Pancreas (tissue), 10 donors: ENCODE data around the gene TRPM1. TPM values are rescaled to one million over a fixed set of nuclear protein-coding genes. Genes with fewer than 3 reads are reported as not detected.

Experiments used
- ATAC-seq, 4 donors: fragments of 200-7000 bp; cut with Tn5 transposase; one replicate each; pipeline versions ENCODE4 v1.8.0 to v1.9.1; 2020; ENCODE audit warnings: mild to moderate bottlenecking in 4 of 4, moderate library complexity in 4 of 4
- DNase-seq, 6 donors: peaks; one replicate each; pipeline ENCODE4 v3.0.0-alpha.2; 2020
- FAIRE-seq: peaks from 2 replicates; lab custom pipeline; 2012; peaks lifted over from hg19 to GRCh38; lab: Jason Lieb, UNC
- H3K27ac ChIP-seq, 4 donors: fragments of 200-600 bp; sonication (generic); 1 replicate in 3 of 4; 2 replicates in 1 of 4; pipeline versions ENCODE4 v1.5.0 to v1.8.0; 2020
- H3K27me3 ChIP-seq, 4 donors: fragments of 200-600 bp; one replicate each; pipeline ENCODE4 v1.8.0; 2021
- H3K36me3 ChIP-seq, 3 donors: fragments of 200-600 bp; sonication (generic) in 1 of 3; one replicate each; pipeline versions ENCODE4 v1.5.0 to v1.8.0; 2020 to 2021
- H3K4me1 ChIP-seq, 3 donors: fragments of 200-600 bp; one replicate each; pipeline ENCODE4 v1.8.0; 2021
- H3K4me3 ChIP-seq, 4 donors: fragments of 200-600 bp; sonication (generic) in 2 of 4; one replicate each; pipeline versions ENCODE4 v1.5.0 to v1.8.0; 2020 to 2021
- H3K9me3 ChIP-seq, 4 donors: fragments of 200-600 bp; one replicate each; pipeline ENCODE4 v1.8.0; 2021
- CTCF ChIP-seq, 4 donors: fragments of 200-600 bp; sonication (generic) in 3 of 4; IDR thresholded peaks; one replicate each; pipeline versions ENCODE4 v1.5.0 to v1.8.0; 2021; ENCODE audit warnings: antibody characterized with exemption in 4 of 4
- WGBS, 2 donors: extraction: QIAGEN DNeasy Blood & Tissue Kit; methylation state at CpG; one replicate each; pipeline ENCODE4 v1.1.7; 2013; 5-methylcytosine and 5-hydroxymethylcytosine counted together
- intact Hi-C, 3 donors: fragments of 100-400 bp; cut with DNase I; formaldehyde crosslinking; loops; one replicate each; pipeline versions ENCODE4 v1.11.1 to v1.14.2; 2022
- polyA plus RNA-seq, 2 donors: library from polyadenylated mRNA; stranded (reverse); fragments of 200-250 nt; gene quantifications; one replicate each; pipeline ENCODE4 v1.2.3, GENCODE V29; 2013
- total RNA-seq, 6 donors: library from RNA; stranded (reverse); fragmentation: NEBNext Ultra II Directional in 4 of 6; extraction: Animal tissue kit (Norgen Biotek cat#: 25700) in 4 of 6; gene quantifications; one replicate each; pipeline versions ENCODE4 v1.2.1 to v1.2.4, GENCODE V29; 2021 to 2023
- donor health status: healthy with polysubstance abuse.
- donor health status: DM: no; HTN: no; CAD: no; lungs with moderate emphysema.
- donor health status: DM: no; HTN: no; CAD: no.
- donor health status: control.
- donor health status: control.
- donor health status: Bipolar disorder and iron deficiency.
- donor health status: DM: yes; HTN: yes; CAD: no.
- donor health status: DM: no; HTN: no; CAD: no.
- donor health status: DM: no; HTN: no; CAD: no.
- donor health status: DM: yes; HTN: yes; CAD: no.

The TRPM1 gene
- total and polyA plus RNA-seq, 8 donors, result 0.04 TPM; not detected in 7

- intact Hi-C loops, result no loop called here
- no peaks in the 10 kb centered on the region for H3K9me3 ChIP-seq
- H3K4me3 ChIP-seq, result no peak overlapping the region
- no peak for ATAC-seq
- FAIRE-seq, result no peak
- TF ChIP-seq CTCF (IDR thresholded peaks at IDR 0.05), result no peak
- 89 to 93% methylated on average over 4 of the region's 4 CpGs for WGBS, 2 donors
- DNase-seq, result no peak
- H3K27me3 ChIP-seq, result no peaks in the 10 kb centered on the region
- no peak overlapping the region for H3K27ac ChIP-seq
- peaks cover 0 to 14% (median 9%) of the 10 kb centered on the region in 3 donors for H3K4me1 ChIP-seq
- H3K36me3 ChIP-seq, result no peaks in the 10 kb centered on the region
These were observed 15.2 kb downstream of the TRPM1 start for GRCh38 chr15:31086344-31086743.

- Histone ChIP-seq H3K4me3 (no peak overlapping the region), H3K36me3 (no peaks in the 10 kb centered on the region), H3K4me1 (peaks cover 0 to 14% (median 9%) of the 10 kb centered on the region in 3 donors), H3K27me3 (no peaks in the 10 kb centered on the region), H3K27ac (no peak overlapping the region), H3K9me3 (no peaks in the 10 kb centered on the region)
- no peak for DNase-seq
- ATAC-seq, result no peak
- intact Hi-C loops, result no loop called here
- 90% methylated on average over 7 of the region's 7 CpGs for WGBS, 2 donors
- TF ChIP-seq CTCF (IDR thresholded peaks at IDR 0.05), result no peak
- FAIRE-seq, result no peak
These were observed 16.2 kb downstream of the TRPM1 start for GRCh38 chr15:31085359-31085758.

GRCh38 chr15:31084176-31084575 is 17.3 kb downstream of the TRPM1 start:
- Histone ChIP-seq H3K9me3 (no peaks in the 10 kb centered on the region), H3K4me3 (no peak overlapping the region), H3K27ac (no peak overlapping the region), H3K27me3 (no peaks in the 10 kb centered on the region), H3K4me1 (peaks cover 0 to 14% (median 9%) of the 10 kb centered on the region in 3 donors), H3K36me3 (no peaks in the 10 kb centered on the region)
- WGBS, 2 donors, result 78 to 85% methylated on average over 6 of the region's 6 CpGs
- ATAC-seq, result no peak
- DNase-seq, result no peak
- TF ChIP-seq CTCF (IDR thresholded peaks at IDR 0.05), result no peak
- FAIRE-seq, result no peak
- intact Hi-C loops, result no loop called here

GRCh38 chr15:31083370-31083780 is 18.1 kb downstream of the TRPM1 start:
- TF ChIP-seq CTCF (IDR thresholded peaks at IDR 0.05), result no peak
- 14 to 21% methylated on average over 6 of the region's 6 CpGs for WGBS, 2 donors
- intact Hi-C loops, result no loop called here
- no peaks in the 10 kb centered on the region for H3K9me3 ChIP-seq
- no peaks in the 10 kb centered on the region for H3K27me3 ChIP-seq
- no peak overlapping the region for H3K4me3 ChIP-seq
- no peaks in the 10 kb centered on the region for H3K36me3 ChIP-seq
- H3K4me1 ChIP-seq, result peaks cover 0 to 14% (median 9%) of the 10 kb centered on the region in 3 donors
- ATAC-seq, result peak in 3 of 4 donors; percentile 49 to 66 (median 58)
- peak in 5 of 6 donors; percentile 27 to 76 (median 45) for DNase-seq
- no peak for FAIRE-seq
- H3K27ac ChIP-seq, result no peak overlapping the region

GRCh38 chr15:31082771-31083369 is 18.7 kb downstream of the TRPM1 start:
- no peak overlapping the region for H3K27ac ChIP-seq
- WGBS, 2 donors, result 56 to 58% methylated on average over 11 of the region's 11 CpGs
- ATAC-seq (peak in 3 of 4 donors; percentile 14 to 41 (median 34)), FAIRE-seq (no peak), DNase-seq (no peak)
- no peaks in the 10 kb centered on the region for H3K36me3 ChIP-seq
- TF ChIP-seq CTCF (IDR thresholded peaks at IDR 0.05), result no peak
- H3K9me3 ChIP-seq, result no peaks in the 10 kb centered on the region
- no peaks in the 10 kb centered on the region for H3K27me3 ChIP-seq
- no peak overlapping the region for H3K4me3 ChIP-seq
- intact Hi-C loops, result no loop called here
- peaks cover 0 to 14% (median 9%) of the 10 kb centered on the region in 3 donors for H3K4me1 ChIP-seq
